Measurements from ENCODE around the gene RSF1. TPM values are rescaled to one million over a fixed set of nuclear protein-coding genes. Genes with fewer than 3 reads are reported as not detected.

RSF1 gene
- polyA plus RNA-seq, 4 donors, result 56.7 to 73.8 (median 59.2) TPM

DNA sequence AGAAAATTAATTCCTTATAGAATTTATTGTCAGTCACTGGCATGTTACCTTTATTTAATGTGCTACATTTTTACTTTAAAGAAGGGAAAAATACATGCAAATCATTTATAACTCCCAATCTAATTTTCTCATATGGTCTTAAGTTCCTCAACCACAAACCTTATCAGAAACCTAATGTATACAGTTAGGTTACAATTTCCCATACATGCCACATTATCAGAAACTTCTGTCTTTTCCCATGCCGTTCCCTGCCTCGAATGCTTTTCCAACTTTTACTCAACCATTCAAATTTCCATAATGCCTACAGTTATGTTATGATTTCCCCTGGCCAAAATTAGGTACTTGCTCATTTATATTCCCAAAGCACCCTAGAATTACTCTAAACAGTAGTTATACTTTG, 13.5 kb downstream of the RSF1 start:
- DNase-seq (ENCODE audit: low read depth in 4 of 4, low spot score in 3 of 4), result no peak

DNA sequence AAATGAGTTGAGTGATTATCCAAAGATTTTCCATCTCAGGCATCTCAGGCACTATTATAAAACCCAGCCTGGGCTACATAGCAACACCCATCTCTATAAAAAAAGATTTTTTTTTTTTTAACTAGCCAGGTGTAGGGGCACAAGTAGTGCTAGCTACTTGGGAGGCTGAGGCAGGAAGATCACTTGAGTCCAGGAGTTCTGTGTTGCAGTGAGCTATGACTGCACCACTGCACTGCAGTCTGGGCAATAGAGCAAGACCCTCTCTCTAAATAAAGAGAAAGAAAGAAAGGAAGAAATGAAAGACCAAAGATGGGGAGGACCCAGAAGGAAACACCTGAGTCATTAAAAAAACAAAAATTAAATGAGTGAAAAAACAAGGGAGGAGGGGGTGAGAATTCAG, 14.1 kb downstream of the RSF1 start:
- DNase-seq (ENCODE audit: low read depth in 4 of 4, low spot score in 3 of 4), result no peak

DNA sequence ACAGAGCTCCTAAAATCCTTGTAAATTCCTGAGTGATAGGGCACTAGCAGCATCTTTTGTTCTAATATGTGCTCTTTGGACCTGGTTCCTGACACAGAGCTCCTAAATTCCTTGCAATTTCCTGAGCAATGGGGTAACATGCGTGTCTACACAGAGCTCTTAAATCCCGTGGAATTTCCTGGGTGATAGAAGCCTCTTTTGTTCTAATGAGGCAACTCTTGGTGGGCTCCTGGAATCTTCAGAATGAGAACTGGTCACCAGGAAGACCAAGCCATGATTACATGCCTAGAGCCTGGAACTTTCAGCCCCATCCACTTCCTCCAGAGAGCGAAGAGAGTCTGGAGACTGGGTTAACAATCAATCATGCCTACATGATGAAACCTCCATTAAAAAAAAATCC, 19.0 kb downstream of the RSF1 start:
- no peak for DNase-seq (ENCODE audit: low read depth in 4 of 4, low spot score in 3 of 4)

GRCh38 chr11:77800449-77800848, 20.1 kb downstream of the RSF1 start:
- DNase-seq (ENCODE audit: low read depth in 4 of 4, low spot score in 3 of 4), result no peak

- DNase-seq (ENCODE audit: low read depth in 4 of 4, low spot score in 3 of 4), result no peak
Measured at GRCh38 chr11:77799338-77799737, 21.2 kb downstream of the RSF1 start.

DNA sequence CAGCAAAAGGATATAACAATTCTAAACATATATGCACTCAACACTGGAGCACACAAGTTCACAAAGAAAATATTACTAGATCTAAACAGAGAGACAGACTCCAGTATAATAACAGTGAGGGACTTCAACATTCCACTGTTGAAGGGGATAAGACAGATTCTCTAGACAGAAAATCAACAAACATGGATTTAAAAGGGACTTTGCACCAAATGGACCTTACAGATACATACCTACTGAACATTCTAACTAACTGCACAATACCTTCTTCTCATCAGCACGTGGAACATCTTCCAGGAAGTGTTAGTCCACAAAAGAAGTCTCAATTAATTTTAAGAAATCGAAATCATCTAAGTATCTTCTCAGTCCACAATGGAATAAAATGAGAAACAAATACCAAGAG, 26.6 kb downstream of the RSF1 start:
- DNase-seq (ENCODE audit: low read depth in 4 of 4, low spot score in 3 of 4), result no peak

DNA sequence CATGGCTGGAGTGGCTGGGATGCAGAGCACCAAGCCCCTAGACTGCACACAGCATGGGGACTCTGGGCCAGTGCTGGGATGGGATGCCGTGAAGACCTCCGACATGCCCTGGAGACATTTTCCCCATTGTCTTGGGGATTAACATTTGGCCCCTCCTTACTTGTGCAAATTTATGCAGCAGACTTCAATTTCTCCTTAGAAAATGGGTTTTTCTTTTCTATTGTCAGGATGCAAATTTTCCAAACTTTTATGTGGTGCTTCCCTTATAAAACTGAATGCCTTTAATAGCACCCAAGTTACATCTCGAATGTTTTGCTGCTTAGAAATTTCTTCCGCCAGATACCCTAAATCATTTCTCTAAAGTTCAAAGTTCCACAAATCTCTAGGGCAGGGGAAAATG, 29.2 kb downstream of the RSF1 start:
- DNase-seq (ENCODE audit: low read depth in 4 of 4, low spot score in 3 of 4), result no peak

DNA sequence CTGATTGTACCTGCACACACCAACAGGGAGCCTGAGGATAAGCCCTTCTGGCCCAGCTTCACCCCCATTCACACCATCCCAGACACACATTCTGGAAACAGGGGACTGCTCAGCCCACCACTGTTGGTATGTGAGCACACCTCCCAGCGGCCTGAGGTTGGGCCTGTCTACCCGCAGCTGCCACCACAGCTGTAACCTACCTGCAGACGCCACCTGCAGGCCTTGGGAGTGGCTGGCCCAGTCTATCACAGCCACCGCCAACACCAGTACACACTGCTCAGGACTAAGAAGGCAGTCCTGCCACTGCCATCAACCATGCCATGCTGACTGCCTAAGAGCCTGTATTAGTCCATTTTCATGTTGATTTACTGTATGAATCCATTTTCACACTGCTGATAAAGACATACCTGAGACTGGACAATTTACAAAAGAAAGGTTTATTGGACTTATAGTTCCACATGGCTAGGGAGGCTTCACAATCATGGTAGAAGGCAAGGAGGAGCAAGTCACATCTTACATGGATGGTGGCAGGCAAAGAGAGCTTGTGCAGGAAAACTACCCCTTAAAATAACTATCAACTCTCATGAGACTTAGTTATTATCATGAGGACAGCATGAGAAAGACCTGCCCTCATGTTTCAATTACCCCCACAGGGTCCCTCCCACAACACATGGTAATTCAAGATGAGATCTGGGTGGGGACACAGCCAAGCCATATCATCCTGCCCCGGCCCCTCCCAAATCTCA, 30.6 kb downstream of the RSF1 start:
- no peak for DNase-seq (ENCODE audit: low read depth in 4 of 4, low spot score in 3 of 4)

- no peak for DNase-seq (ENCODE audit: low read depth in 4 of 4, low spot score in 3 of 4)
Measured at GRCh38 chr11:77789061-77789730, 31.3 kb downstream of the RSF1 start.

DNA sequence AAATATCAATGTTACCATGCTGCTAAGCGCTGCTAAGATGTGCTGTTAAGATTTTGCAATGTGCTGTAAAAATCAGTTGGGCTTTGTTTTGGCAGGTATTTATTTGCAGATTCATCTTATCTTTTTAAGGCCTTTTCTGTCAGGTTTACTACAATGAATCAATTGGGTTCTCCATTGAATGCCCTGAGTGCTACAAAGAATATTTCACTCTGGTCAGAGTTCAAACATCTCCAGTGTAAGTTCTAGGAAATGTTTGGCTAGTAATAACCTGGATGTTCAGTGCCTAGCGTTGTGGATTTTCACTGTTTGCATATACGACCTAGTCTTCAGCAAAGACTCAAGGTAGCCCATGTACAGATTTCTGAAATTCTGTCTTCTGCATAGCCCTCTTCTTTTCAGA, 36.0 kb downstream of the RSF1 start:
- no peak for DNase-seq (ENCODE audit: low read depth in 4 of 4, low spot score in 3 of 4)

- DNase-seq (ENCODE audit: low read depth in 4 of 4, low spot score in 3 of 4), result no peak
Measured at GRCh38 chr11:77783025-77783424, 37.5 kb downstream of the RSF1 start.

DNA sequence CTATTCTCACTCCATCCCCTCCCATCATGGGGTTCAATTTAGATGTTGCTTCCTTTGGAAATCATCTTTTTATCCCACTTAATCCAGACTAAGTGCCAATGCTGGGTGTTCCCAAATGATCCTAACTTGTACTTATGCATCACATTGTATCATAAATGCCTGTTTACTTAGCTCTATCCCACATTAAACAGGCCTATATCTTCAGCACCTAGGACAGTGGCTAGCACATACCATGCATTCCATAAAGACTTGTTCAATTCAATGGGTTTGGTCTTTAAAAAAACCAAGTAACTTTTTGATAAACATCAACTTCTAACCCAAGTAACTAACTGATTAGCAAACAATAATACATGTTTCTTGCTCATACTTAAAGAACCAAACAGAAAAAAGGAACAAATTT, 40.6 kb downstream of the RSF1 start:
- peak in 3 of 4 donors; percentile 7 to 12 (median 7) for DNase-seq (ENCODE audit: low read depth in 4 of 4, low spot score in 3 of 4)

DNA sequence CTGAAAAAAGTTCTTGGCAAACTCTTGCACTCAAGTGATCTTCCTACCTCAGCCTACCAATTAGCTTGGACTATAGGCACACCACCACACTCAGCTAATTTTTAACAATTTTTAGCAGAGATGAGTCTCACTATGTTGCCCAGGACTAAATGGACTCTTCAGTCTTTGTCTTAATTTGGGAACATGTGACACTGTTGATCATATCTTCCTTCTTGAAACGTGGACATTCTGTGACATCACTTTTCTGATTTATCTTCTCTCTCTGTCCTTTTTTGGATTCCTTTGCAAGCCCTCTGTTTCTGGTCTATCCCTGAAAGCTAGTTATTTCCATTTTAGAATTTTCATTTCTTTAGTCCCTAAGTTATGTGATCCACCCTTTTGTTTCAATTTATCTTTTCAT, 42.0 kb downstream of the RSF1 start:
- no peak for DNase-seq (ENCODE audit: low read depth in 4 of 4, low spot score in 3 of 4)

- no peak for DNase-seq (ENCODE audit: low read depth in 4 of 4, low spot score in 3 of 4)
Measured at GRCh38 chr11:77778118-77778517, 42.4 kb downstream of the RSF1 start.

DNA sequence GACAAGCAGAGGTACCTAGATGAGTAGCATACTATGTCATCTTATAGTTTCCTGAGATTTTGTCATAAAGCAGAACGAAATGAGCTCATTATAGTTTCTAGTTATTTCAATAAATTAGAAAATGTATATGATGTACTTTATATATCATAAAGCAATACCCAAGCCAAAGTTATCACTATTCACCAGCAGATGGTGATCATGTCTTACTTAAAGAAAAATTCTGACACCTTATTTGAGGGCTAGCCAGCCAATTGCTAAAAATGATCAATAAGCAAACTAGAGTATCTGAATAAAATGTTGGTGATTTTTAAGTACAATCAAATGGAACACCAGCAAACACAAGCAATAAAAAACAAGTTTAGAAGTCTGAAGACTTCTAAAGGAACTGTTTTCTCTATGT, 44.1 kb downstream of the RSF1 start:
- DNase-seq (ENCODE audit: low read depth in 4 of 4, low spot score in 3 of 4), result no peak

GRCh38 chr11:77775936-77776335, 44.6 kb downstream of the RSF1 start:
- DNase-seq (ENCODE audit: low read depth in 4 of 4, low spot score in 3 of 4), result no peak

DNA sequence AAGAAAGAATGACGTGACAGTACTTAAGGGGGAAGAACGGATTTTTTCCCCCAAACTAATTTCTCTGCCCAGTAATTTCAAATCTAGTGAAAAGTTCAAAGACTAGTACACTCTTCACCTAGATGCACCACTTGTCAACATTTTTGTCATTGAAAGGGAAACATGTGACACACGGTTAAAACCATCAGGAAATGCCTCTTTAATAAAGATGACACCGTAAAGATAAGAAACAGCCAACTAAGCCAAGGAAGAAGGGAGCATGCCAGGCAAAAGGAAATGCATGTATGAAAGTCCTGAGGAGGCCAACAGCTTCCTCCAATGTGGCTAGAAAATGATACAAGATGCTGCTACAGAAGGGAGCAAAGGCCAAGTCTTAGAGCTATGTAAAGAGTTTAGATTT, 49.4 kb downstream of the RSF1 start:
- DNase-seq (ENCODE audit: low read depth in 4 of 4, low spot score in 3 of 4), result no peak

DNA sequence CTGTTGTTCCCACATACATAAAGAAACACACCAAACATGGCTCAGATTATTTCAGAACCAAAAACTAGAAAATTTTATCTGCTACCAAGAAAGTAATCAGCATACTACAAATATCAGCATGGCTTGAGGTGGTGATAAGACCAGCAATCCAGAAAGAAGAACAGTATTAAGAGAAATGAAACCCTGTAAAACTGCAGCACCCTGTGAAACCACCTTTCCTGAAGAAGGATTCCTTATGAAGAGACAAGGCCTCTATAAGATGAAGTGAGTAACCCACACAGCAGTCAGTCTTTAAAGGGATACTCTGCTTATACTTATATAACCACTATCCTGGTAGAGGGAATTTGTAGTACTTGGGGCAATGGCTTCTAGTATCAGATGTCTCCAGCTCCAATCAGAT, 49.9 kb downstream of the RSF1 start:
- no peak for DNase-seq (ENCODE audit: low read depth in 4 of 4, low spot score in 3 of 4)

DNA sequence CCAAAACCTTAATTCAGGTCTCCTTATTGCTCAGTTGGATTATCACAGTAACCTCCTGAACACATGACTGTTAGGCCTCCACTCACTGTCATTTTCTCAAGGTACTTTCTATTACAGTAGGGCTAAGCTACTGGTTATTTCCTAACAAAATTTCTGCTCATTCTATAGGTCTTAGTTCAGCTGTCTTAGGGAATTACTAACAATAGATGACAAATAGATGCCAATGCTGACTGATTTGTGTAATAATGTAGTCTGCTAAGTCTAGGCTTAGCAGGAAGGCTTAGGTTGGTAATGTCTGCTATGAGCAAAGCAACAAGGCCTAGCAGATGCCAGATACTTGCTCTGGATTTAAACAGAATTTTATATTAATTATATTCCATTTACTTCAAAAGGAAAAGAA, 58.1 kb downstream of the RSF1 start:
- DNase-seq (ENCODE audit: low read depth in 4 of 4, low spot score in 3 of 4), result no peak

- no peak for DNase-seq (ENCODE audit: low read depth in 4 of 4, low spot score in 3 of 4)
Measured at GRCh38 chr11:77761491-77761890, 59.0 kb downstream of the RSF1 start.

GRCh38 chr11:77758331-77758730, 62.2 kb downstream of the RSF1 start:
- no peak for DNase-seq (ENCODE audit: low read depth in 4 of 4, low spot score in 3 of 4)

GRCh38 chr11:77753230-77753629, 67.3 kb downstream of the RSF1 start:
- DNase-seq (ENCODE audit: low read depth in 4 of 4, low spot score in 3 of 4), result no peak
